Activated CD8-positive, alpha-beta T cell treated with anti-CD3 and anti-CD28 coated beads, Interleukin-2, amount 10 ng/mL, durations not matched to agents 7 days and 5 days (primary cell): ENCODE results near the gene ELL. TPM values are rescaled to one million over a fixed set of nuclear protein-coding genes. Genes with fewer than 3 reads are reported as not detected.

ENCODE experiments used
- ATAC-seq: fragments of 150-1000 bp; cut with Tn5 transposase; one replicate; pipeline ENCODE4 v1.10.0; 2021; ENCODE audit warnings: moderate library complexity
- CTCF ChIA-PET: fragments of 350-600 bp; sonication (Branson Sonifier 250); formaldehyde crosslinking; loops from one replicate; lab custom pipeline; 2021; ENCODE audit warnings: antibody characterized with exemption; lab: Charles Lee
- POLR2A ChIA-PET: fragments of 350-600 bp; sonication (Branson Sonifier 250); formaldehyde crosslinking; loops from one replicate; lab custom pipeline; 2021; ENCODE audit warnings: antibody characterized with exemption; lab: Charles Lee
- DNase-seq: peaks from one replicate; pipeline ENCODE4 v3.0.0-alpha.2; 2020
- H3K27ac Mint-ChIP-seq: one replicate; pipeline ENCODE4 v1.8.0; 2021; ENCODE audit warnings: mild to moderate bottlenecking, mixed read lengths
- H3K27me3 Mint-ChIP-seq: one replicate; pipeline ENCODE4 v1.8.0; 2021; ENCODE audit warnings: low read depth, mixed read lengths
- H3K36me3 Mint-ChIP-seq: one replicate; pipeline ENCODE4 v1.8.0; 2021; ENCODE audit warnings: low read depth, mixed read lengths
- H3K4me1 Mint-ChIP-seq: one replicate; pipeline ENCODE4 v1.8.0; 2021; ENCODE audit warnings: low read depth, mixed read lengths
- H3K4me3 Mint-ChIP-seq: one replicate; pipeline ENCODE4 v1.8.0; 2021; ENCODE audit warnings: mild to moderate bottlenecking, mixed read lengths
- H3K9me3 Mint-ChIP-seq: one replicate; pipeline ENCODE4 v1.8.0; 2022; ENCODE audit warnings: mixed read lengths; ENCODE audit not compliant: insufficient read depth
- total RNA-seq, 2 experiments: library from RNA; stranded (reverse); gene quantifications; one replicate each; pipeline ENCODE4 v1.2.3, GENCODE V29; 2021

The ELL gene
- total RNA-seq, 2 experiments from 2014 or later, result 20.8 to 22.3 TPM

DNA sequence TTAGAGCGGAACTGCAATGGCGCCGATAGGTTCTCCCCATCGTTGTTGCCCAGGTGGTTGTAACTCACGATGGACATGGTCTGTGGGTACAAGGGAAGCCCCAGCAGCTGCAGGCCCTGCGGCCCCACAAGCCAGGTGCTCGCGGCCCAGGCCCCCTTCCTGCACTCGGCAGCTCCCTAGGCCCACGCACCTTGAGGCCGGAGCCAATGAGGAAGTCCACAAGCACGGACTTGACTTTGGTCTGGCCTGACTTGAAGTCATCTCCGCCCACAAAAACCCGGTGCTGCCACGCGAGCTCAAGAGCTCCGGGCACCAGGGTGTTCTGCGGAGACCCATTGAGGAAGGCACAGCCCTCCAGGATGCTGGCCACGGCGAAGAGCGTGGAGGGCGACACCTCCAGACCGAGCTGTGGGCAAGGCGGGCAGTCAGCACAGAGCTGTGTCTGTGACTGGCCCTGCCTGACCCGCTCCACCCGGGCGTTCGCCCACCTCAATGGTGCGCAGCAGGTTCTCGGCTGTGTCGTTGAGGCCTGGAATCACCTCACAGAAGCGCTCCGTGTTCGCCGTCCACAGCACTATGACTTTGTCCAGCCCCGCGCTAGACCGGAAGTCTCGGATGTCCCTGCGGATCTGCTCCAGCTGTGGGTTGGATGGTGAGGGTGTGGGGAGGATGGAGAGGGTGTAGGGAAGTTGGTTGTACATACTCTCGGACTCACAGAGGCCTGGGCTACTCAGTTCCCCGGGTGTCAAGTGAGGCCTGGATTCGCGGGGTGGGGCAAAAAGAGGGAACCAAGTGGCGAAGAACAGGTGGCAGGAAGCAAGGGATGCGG, 85.8 kb downstream of the ELL start:
- ChIA-PET CTCF (no interaction called here), POLR2A (interaction anchor here (0.7 to 1.4 kb wide), 2 partner anchors 16 to 154 kb away, joined by 3 read pairs; no protein-coding TSS in a partner anchor)
- peaks cover 25% of the 10 kb centered on the region for H3K36me3 Mint-ChIP-seq
- no peak for ATAC-seq
- H3K9me3 Mint-ChIP-seq, result no peaks in the 10 kb centered on the region
- DNase-seq, result no peak
- H3K4me1 Mint-ChIP-seq, result peaks cover 44% of the 10 kb centered on the region
- H3K27me3 Mint-ChIP-seq, result no peaks in the 10 kb centered on the region
- H3K4me3 Mint-ChIP-seq, result peak overlapping the region; percentile 63
- peak overlapping the region; percentile 25 for H3K27ac Mint-ChIP-seq

DNA sequence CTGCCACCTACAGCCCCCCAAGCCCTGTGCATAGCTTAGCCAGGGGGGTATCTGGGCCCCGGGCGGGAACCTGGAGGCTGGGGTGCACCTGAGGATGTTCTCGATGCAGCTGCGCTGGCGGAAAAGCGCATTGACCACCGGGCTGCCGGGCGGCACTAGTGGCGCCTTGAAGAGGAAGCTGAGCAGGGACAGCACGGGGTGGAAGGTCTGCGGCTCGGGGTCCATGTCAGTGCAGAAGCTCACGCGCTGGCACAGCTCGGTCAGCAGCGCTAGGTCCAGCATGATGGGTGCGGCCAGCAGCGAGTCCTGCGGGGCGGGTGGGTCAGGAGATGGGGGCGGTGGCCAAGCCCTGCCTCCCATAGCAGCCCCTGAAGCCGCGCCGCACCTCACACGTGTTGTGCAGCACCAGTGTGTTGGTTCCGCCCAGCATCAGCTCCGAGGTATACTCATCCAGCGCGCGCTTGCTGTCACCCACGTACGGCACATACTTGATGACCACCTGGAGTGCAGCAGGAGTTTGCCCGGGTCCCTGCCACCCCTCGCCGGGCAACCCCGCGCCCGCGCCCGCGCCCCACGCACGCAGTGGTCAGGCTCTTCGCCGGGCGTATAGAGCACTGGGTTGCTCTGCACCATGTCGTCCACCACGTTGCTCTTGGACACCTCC, 86.6 kb downstream of the ELL start:
- Mint-ChIP-seq H3K36me3 (peaks cover 25% of the 10 kb centered on the region), H3K4me3 (no peak overlapping the region), H3K9me3 (no peaks in the 10 kb centered on the region), H3K27me3 (no peaks in the 10 kb centered on the region), H3K27ac (no peak overlapping the region), H3K4me1 (peaks cover 47% of the 10 kb centered on the region)
- DNase-seq (no peak), ATAC-seq (no peak)
- ChIA-PET POLR2A (no interaction called here), CTCF (interaction anchor here (0.7 kb wide), 1 partner anchor 16 kb away, joined by 3 read pairs; no protein-coding TSS in a partner anchor)

DNA sequence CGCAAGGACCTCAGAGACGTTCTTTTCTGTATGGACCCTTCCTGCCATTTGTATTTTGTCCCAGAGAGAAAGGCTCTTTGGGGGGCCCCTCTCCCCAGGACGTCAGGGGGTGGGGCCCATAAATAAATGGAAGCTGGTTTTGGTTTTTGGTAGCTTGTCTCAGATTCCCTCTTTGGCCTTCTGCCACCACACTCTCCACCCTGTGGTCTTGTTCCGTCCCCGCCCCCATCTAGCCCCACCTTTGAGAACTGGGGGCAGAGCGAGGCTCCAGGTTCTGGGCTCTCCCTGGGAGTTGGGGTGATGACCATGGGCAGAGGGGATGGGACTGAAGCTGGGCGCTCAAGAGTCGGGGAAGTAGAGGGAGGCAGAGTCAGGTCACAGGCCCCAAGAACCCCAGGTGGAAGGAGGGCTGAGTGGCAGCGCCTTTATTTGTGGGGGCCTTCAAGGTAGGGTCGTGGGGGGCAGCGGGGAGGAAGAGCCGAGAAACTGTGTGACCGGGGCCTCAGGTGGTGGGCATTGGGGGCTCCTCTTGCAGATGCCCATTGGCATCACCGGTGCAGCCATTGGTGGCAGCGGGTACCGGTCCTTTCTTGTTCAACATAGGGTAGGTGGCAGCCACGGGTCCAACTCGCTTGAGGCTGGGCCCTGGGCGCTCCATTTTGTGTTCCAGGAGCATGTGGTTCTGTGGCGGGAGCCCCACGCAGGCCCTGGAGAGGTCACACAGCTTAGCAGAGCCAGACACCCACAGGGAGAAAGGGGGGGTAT, 87.3 kb downstream of the ELL start:
- peak overlapping the region; percentile 50 for H3K4me3 Mint-ChIP-seq
- no peak for ATAC-seq
- no peaks in the 10 kb centered on the region for H3K9me3 Mint-ChIP-seq
- CTCF ChIA-PET, result interaction anchor here (0.7 to 1.0 kb wide), 2 partner anchors 16 to 86 kb away, joined by 3 read pairs; no protein-coding TSS in a partner anchor
- DNase-seq, result no peak
- H3K27ac Mint-ChIP-seq, result peak overlapping the region; percentile 20
- no peaks in the 10 kb centered on the region for H3K27me3 Mint-ChIP-seq
- H3K36me3 Mint-ChIP-seq, result peaks cover 26% of the 10 kb centered on the region
- peaks cover 53% of the 10 kb centered on the region for H3K4me1 Mint-ChIP-seq
- POLR2A ChIA-PET, result no interaction called here

DNA sequence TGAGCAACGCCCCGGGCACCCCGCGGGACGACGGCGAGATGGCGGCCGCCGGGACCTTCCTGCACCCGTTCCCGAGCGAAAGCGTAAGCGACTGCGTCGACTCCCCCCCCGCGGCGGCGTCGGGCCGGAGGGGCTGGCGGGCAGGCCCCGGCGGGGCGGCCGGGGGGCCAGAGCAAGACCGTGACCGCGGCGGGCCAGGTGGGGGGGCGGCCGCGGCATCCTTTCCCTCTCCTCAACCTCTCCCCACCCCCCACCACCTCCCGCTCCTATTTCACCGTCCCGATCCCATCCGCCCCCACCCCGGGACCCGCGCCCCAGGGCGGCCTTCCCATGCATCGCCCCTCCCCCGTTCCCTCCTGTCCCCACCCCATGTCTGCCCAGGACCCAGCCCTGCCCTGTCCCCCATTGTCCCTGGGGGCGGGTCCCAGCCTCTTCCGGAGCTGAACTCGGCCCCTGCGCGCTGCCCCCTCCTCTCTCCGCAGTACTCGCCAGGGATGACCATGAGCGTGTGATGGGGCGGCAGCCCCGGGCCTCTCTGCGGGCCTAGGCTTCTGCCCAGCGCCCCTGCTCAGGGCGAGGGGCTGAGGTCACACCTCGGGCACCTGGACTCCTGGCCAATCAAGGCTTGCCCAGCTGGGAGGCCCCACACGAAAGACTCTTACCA, 88.0 kb downstream of the ELL start:
- Mint-ChIP-seq H3K9me3 (no peaks in the 10 kb centered on the region), H3K4me1 (peaks cover 53% of the 10 kb centered on the region), H3K27ac (peak overlapping the region; percentile 20), H3K27me3 (no peaks in the 10 kb centered on the region), H3K36me3 (peaks cover 26% of the 10 kb centered on the region), H3K4me3 (peak overlapping the region; percentile 50)
- DNase-seq (no peak), ATAC-seq (no peak)
- POLR2A ChIA-PET, result no interaction called here
- CTCF ChIA-PET, result interaction anchor here (1.0 to 1.3 kb wide), 2 partner anchors 46 to 87 kb away, joined by 3 read pairs; no protein-coding TSS in a partner anchor

DNA sequence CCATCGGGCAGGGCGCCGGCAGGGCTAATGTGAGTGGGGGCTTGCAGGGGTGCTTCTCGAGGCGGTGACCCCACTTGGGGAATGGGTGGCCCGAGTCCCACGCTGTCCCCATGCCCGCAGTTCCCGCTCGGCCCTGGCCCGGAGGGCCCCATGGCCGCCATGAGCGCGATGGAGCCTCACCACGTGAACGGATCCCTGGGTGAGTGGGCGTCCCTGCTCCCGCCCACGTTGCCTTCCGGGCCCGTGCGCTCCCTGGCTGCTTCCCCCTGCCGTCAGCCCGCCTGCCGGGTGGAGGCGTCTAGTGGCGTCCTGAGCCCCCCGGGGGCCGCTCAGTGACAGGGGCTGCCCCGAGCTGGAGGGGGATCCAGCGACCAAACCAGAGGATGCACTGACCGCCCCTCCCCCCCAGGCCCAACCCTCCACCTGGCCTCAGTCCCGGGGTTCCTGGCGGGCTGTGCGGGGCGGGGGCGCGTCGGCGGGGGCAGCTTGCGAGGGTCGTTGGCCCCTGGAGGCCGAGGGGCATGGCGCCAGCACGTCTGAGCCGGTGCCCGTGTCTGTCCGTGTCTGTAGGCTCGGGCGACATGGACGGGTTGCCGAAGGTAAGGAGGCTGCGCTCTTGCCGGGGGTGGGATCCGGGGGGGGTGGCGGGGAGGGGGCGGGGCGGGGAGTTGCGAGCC, 88.7 kb downstream of the ELL start:
- Mint-ChIP-seq H3K4me1 (peaks cover 58% of the 10 kb centered on the region), H3K36me3 (peaks cover 27% of the 10 kb centered on the region), H3K4me3 (no peak overlapping the region), H3K27me3 (no peaks in the 10 kb centered on the region), H3K9me3 (no peaks in the 10 kb centered on the region), H3K27ac (no peak overlapping the region)
- POLR2A ChIA-PET, result no interaction called here
- CTCF ChIA-PET, result interaction anchor here (1.0 to 1.4 kb wide), 3 partner anchors 45 to 155 kb away, joined by 3 to 4 read pairs (median 3); no protein-coding TSS in a partner anchor
- ATAC-seq, result no peak
- no peak for DNase-seq

DNA sequence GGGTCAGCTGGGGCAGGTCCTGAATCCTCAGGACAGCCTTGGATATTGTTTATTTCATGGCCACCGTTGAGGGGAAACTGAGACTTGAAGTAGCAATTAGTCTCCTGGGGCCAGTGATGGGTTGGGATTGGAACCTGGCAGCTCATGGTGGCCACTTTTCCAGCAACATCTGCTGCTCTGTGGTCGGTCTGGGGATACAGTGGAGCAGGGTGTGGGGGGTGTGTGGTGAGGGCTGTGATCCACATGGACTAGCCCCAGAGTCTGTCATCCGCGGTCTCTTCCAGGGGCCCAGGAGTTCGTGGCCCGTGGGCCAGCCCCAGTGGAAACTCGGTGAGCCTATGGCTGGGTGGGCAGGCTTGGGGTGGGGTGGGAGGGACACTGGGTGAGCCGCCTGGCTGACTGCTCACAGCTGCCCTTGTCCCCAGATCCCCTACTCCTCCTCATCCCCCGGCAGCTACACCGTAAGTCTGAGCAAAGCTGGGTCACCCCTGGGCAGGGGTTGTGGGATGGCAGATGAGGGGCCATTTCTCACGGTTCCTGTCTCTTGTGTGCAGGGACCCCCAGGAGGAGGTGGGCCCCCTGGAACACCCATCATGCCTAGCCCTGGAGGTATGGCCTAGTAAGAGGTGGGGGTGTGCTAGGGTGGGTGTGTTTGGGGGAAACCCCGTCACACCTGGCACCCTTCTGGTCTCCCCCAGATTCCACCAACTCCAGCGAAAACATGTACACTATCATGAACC, 89.4 kb downstream of the ELL start:
- H3K4me3 Mint-ChIP-seq, result no peak overlapping the region
- DNase-seq (no peak), ATAC-seq (no peak)
- H3K36me3 Mint-ChIP-seq, result peaks cover 27% of the 10 kb centered on the region
- no peak overlapping the region for H3K27ac Mint-ChIP-seq
- no peaks in the 10 kb centered on the region for H3K27me3 Mint-ChIP-seq
- CTCF ChIA-PET, result interaction anchor here (1.3 to 1.4 kb wide), 2 partner anchors 44 to 156 kb away, joined by 3 to 4 read pairs; no protein-coding TSS in a partner anchor
- no peaks in the 10 kb centered on the region for H3K9me3 Mint-ChIP-seq
- POLR2A ChIA-PET, result no interaction called here
- H3K4me1 Mint-ChIP-seq, result peaks cover 63% of the 10 kb centered on the region

DNA sequence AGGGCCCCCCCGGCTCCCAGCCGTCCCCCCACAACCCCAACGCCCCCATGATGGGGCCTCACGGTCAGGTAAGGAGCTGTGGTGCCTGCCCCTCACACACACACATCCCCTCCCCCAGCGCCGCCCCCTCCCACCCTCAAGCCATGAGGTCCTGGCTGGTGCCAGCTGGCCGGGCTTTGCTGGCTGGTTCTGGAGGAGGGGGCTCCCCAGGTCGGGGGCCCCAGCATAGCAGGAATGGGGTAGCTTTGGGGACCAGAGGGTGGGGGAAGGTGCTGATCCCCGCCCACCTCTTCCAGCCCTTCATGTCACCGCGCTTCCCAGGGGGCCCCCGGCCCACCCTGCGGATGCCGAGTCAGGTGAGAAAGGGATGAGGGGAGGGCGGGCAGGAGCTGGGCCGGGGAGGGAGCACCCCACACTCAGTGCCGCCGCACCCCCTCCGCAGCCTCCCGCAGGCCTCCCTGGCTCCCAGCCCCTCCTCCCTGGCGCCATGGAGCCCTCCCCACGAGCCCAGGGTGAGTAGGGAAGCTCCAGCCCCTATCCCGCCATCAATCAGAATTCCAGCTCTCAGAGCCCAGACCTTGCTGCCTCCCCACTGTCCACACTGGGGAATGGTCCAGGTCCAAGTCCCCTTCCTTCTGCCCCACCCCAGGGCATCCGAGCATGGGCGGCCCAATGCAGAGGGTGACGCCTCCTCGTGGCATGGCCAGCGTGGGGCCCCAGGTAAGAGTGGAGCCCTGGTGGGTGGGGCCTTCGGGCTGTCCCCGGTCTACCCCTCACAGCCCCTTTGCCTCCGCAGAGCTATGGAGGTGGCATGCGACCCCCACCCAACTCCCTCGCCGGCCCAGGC, 90.3 kb downstream of the ELL start:
- ChIA-PET POLR2A (interaction anchor here (0.9 kb wide), 1 partner anchor 13 kb away, joined by 3 read pairs; the partner anchor contains the start of gene SSBP4), CTCF (interaction anchor here (1.4 kb wide), 1 partner anchor 157 kb away, joined by 4 read pairs; no protein-coding TSS in a partner anchor)
- ATAC-seq (no peak), DNase-seq (no peak)
- Mint-ChIP-seq H3K27ac (no peak overlapping the region), H3K27me3 (no peaks in the 10 kb centered on the region), H3K4me3 (no peak overlapping the region), H3K9me3 (no peaks in the 10 kb centered on the region), H3K36me3 (peaks cover 27% of the 10 kb centered on the region), H3K4me1 (peaks cover 65% of the 10 kb centered on the region)

DNA sequence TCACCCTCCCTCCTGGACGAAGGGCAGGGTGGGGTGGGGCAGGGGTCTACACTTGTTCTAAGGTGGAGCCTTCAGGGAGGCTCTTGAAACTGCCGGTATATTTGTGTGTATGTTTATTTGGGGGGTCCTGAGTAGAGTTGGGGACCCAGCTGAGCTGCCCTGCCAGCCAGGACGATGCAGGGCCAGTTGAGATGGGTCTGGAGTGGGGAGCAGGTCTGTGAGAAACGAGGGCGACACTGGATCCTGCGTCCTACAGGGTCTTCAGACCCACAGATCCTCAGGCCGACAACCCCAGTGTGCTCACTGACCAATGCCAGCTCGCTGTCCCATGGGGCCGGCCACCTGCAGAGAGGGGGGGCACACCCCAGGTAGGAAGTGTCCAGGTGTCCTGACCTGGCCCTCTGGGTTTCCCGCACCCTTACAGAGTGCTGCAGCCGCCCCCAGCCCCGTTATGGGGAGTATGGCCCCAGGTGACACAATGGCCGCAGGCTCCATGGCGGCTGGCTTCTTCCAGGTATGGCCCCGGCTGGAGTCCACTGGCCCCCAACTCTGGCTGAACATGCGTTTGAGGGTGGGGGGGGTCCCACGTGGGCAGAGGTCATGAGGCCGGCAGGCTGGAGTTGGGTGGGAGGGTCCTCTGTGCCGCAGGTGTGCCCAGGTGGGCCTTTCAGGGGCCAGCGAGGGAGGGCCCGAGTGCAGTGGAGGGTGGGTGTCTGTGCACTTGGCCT, 91.3 kb downstream of the ELL start:
- peak overlapping the region; percentile 88 for H3K27ac Mint-ChIP-seq
- peaks cover 23% of the 10 kb centered on the region for H3K36me3 Mint-ChIP-seq
- peak overlapping the region; percentile 62 for H3K4me3 Mint-ChIP-seq
- ATAC-seq (no peak), DNase-seq (no peak)
- ChIA-PET CTCF (no interaction called here), POLR2A (no interaction called here)
- H3K27me3 Mint-ChIP-seq, result no peaks in the 10 kb centered on the region
- no peaks in the 10 kb centered on the region for H3K9me3 Mint-ChIP-seq
- H3K4me1 Mint-ChIP-seq, result peaks cover 63% of the 10 kb centered on the region

DNA sequence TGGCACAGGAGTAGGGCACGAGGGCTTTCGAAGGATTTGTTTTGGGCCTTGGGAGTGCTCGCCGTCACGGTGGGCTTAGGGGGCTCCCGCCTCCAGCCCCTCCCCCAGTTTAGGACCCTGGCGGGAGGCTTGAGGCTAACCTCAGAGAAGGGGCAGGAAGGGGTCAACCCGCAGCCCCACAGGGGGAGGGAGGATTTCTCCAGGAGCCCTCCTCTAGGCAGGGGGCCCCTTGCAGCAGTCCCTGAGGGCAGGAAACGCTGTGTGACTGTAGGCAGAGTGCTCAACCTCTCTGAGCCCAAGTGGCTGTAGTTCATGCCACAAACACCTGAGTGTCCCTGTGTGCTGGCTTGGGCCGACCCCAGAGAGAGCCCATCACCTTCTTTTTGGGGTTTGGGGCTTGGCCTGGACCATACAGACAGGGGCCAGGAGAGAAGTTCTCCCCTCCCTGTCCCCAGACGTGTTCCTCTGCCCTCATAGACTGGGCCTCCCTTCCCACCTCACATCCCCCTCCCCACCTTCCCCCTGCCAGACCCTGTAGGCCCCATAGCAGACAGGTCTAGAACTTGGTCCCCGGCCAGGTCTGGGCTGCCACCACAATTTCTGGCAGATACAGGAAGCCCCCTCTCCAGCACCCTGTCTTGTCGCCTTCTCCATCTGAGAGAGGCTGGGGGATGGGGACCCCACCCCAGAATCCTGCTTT, 92.0 kb downstream of the ELL start:
- DNase-seq, result peak; percentile 65
- POLR2A ChIA-PET, result no interaction called here
- peak; percentile 16 for ATAC-seq
- H3K27ac Mint-ChIP-seq, result peak overlapping the region; percentile 88
- H3K27me3 Mint-ChIP-seq, result no peaks in the 10 kb centered on the region
- peak overlapping the region; percentile 67 for H3K4me3 Mint-ChIP-seq
- H3K4me1 Mint-ChIP-seq, result peaks cover 68% of the 10 kb centered on the region
- CTCF ChIA-PET, result interaction anchor here (1.5 to 2.2 kb wide), 2 partner anchors 10 to 40 kb away, joined by 3 to 10 read pairs; partner anchors contain the start of gene SSBP4
- peaks cover 23% of the 10 kb centered on the region for H3K36me3 Mint-ChIP-seq
- H3K9me3 Mint-ChIP-seq, result no peaks in the 10 kb centered on the region
